K562 (cell line): ENCODE measurements around the gene ARL6IP4. TPM values are rescaled to one million over a fixed set of nuclear protein-coding genes. Genes with fewer than 3 reads are reported as not detected.
A peak's percentile ranks its signal among the peaks of the same experiment; 100 is the strongest.

ENCODE experiments used
- ATAC-seq: fragments of 200-7000 bp; cut with Tn5 transposase; 3 replicates; pipeline ENCODE4 v1.9.1; 2020; ENCODE audit warnings: moderate library complexity
- BruUV-seq: library from RNA; stranded (reverse); fragments of 400-500 nt; replicated peaks from 2 replicates; lab custom pipeline; 2021; lab: Mats Ljungman, UMichigan
- CTCF ChIA-PET: fragments of 300-600 bp; formaldehyde crosslinking; extraction: SDS; loops from one replicate; lab custom pipeline; 2021; ENCODE audit warnings: low intra/inter-chr PET ratio; lab: Yijun Ruan, JAX
- POLR2A ChIA-PET: fragments of 300-600, 350-650 bp; sonication (Branson Sonifier 250); formaldehyde crosslinking; extraction: SDS; loops from one replicate; lab custom pipeline; 2021; ENCODE audit warnings: antibody characterized with exemption, inconsistent platforms; lab: Yijun Ruan, JAX
- DNase-seq, 4 experiments: peaks; one replicate each; pipeline versions ENCODE4 v3.0.0 to v3.0.0-alpha.2; 2011 to 2018; ENCODE audit warnings: low spot score in 3 of 4, mixed read lengths in 3 of 4; ENCODE audit errors: extremely low read depth in 1 of 4
- FAIRE-seq: peaks from 2 replicates; lab custom pipeline; 2011; peaks lifted over from hg19 to GRCh38; lab: Jason Lieb, UNC
- H2AFZ ChIP-seq: 2 replicates; pipeline ENCODE4 v1.6.0; 2011; ENCODE audit warnings: low read depth, low read length, control low read depth, inconsistent platforms
- H3K27ac ChIP-seq: fragments of 200-600 bp; 3 replicates; pipeline ENCODE4 v1.8.0; 2011; ENCODE audit warnings: low read depth, mild to moderate bottlenecking, control low read depth, inconsistent platforms, low read length, moderate library complexity, mixed read lengths; ENCODE audit errors: extremely low read depth
- H3K27me3 ChIP-seq, 2 experiments: fragments of 300-600 bp in 1 of 2; 2 replicates in 1 of 2; 3 replicates in 1 of 2; pipeline versions ENCODE4 v1.6.0 to v1.8.0; 2011; ENCODE audit warnings: inconsistent platforms in 2 of 2, low read length in 2 of 2, mild to moderate bottlenecking in 1 of 2, mixed read lengths in 1 of 2, moderate library complexity in 1 of 2; ENCODE audit not compliant: control insufficient read depth in 2 of 2, insufficient read depth in 2 of 2
- H3K36me3 ChIP-seq: fragments of 300-600 bp; 3 replicates; pipeline ENCODE4 v1.8.0; 2011; ENCODE audit warnings: mild to moderate bottlenecking, low read length, inconsistent platforms; ENCODE audit not compliant: control insufficient read depth, insufficient read depth
- H3K4me1 ChIP-seq, 2 experiments: fragments of 200-600 bp in 1 of 2; replicated peaks in 1 of 2; 2 replicates in 1 of 2; 3 replicates in 1 of 2; pipeline versions ENCODE4 v1.5.1 to v1.8.0; 2011; ENCODE audit warnings: inconsistent platforms in 2 of 2, low read length in 2 of 2, mild to moderate bottlenecking in 1 of 2, mixed read lengths in 1 of 2, moderate library complexity in 1 of 2; ENCODE audit not compliant: control insufficient read depth in 2 of 2, insufficient read depth in 2 of 2
- H3K4me2 ChIP-seq: 2 replicates; pipeline ENCODE4 v1.6.1; 2011; ENCODE audit warnings: low read length, control low read depth, inconsistent platforms, mixed read lengths; ENCODE audit not compliant: insufficient read depth
- H3K4me3 ChIP-seq: fragments of 200-600 bp; sonication (generic), shearing (Covaris generic); 2 replicates; pipeline ENCODE4 v1.5.1; 2016; ENCODE audit warnings: control low read depth, inconsistent platforms
- H3K79me2 ChIP-seq: fragments of 200-600 bp; 3 replicates; pipeline ENCODE4 v1.8.0; 2011; ENCODE audit warnings: low read length, inconsistent platforms; ENCODE audit not compliant: control insufficient read depth, insufficient read depth
- H3K9ac ChIP-seq, 2 experiments: 2 replicates each; pipeline versions ENCODE4 v1.6.0 to v1.6.1; 2011; ENCODE audit warnings: low read depth in 2 of 2, low read length in 2 of 2, control low read depth in 1 of 2, inconsistent platforms in 1 of 2, mild to moderate bottlenecking in 1 of 2, mixed read lengths in 1 of 2; ENCODE audit not compliant: insufficient read depth in 1 of 2
- H3K9me1 ChIP-seq: one replicate; pipeline ENCODE4 v1.6.0; 2011; ENCODE audit warnings: inconsistent platforms, mild to moderate bottlenecking, low read length, moderate library complexity; ENCODE audit not compliant: control insufficient read depth, insufficient read depth
- H3K9me3 ChIP-seq: replicated peaks from 2 replicates; pipeline ENCODE4 v1.5.1; 2011; ENCODE audit warnings: low read depth, low read length, inconsistent platforms; ENCODE audit not compliant: control insufficient read depth, insufficient read depth
- H4K20me1 ChIP-seq: replicated peaks from 2 replicates; pipeline ENCODE4 v1.6.1; 2011; ENCODE audit warnings: low read length, inconsistent platforms, mixed read lengths; ENCODE audit not compliant: control insufficient read depth, insufficient read depth
- BCOR ChIP-seq: fragments of 450-650 bp; IDR thresholded peaks from 2 replicates; pipeline ENCODE4 v1.6.1; 2016
- CREB1 ChIP-seq, 2 experiments: sonication (generic) in 1 of 2; formaldehyde crosslinking in 1 of 2; IDR thresholded peaks; 2 replicates each; pipeline versions ENCODE4 v1.6.1 to v1.8.0; 2012 to 2022; ENCODE audit warnings: inconsistent platforms in 1 of 2, mild to moderate bottlenecking in 1 of 2, missing genetic modification reagents in 1 of 2, moderate library complexity in 1 of 2
- ETV1 ChIP-seq: fragments of 450-650 bp; conservative IDR thresholded peaks from 2 replicates; pipeline ENCODE4 v1.6.1; 2016; ENCODE audit warnings: missing genetic modification characterization, control low read depth, low read depth, missing compliant biosample characterization
- LCOR ChIP-seq: sonication (generic); formaldehyde crosslinking; IDR thresholded peaks from 2 replicates; pipeline ENCODE4 v1.8.0; 2022; ENCODE audit warnings: mild to moderate bottlenecking, missing genetic modification reagents
- NR2F6 ChIP-seq: fragments of 450-650 bp; formaldehyde crosslinking; IDR thresholded peaks from 2 replicates; pipeline ENCODE4 v1.4.0; 2020; ENCODE audit warnings: mild to moderate bottlenecking
- NUFIP1 ChIP-seq: fragments of 450-650 bp; IDR thresholded peaks from 2 replicates; pipeline ENCODE4 v1.6.1; 2018; ENCODE audit not compliant: partially characterized antibody
- PHF21A ChIP-seq: fragments of 450-650 bp; IDR thresholded peaks from 2 replicates; pipeline ENCODE4 v1.6.1; 2017; ENCODE audit warnings: low read depth, borderline replicate concordance
- RBM22 ChIP-seq: fragments of 200-400 bp; formaldehyde crosslinking; IDR thresholded peaks from 2 replicates; pipeline ENCODE4 v1.6.1; 2018; ENCODE audit warnings: low read length, low read depth; ENCODE audit not compliant: poor library complexity, severe bottlenecking
- SPI1 ChIP-seq: IDR thresholded peaks from 2 replicates; pipeline ENCODE4 v1.6.1; 2011; ENCODE audit warnings: low read depth, low read length, control low read depth, borderline replicate concordance
- SRSF3 ChIP-seq: fragments of 200-400 bp; formaldehyde crosslinking; IDR thresholded peaks from 2 replicates; pipeline ENCODE4 v1.6.1; 2016; ENCODE audit warnings: mild to moderate bottlenecking, low read length, moderate library complexity; ENCODE audit not compliant: insufficient read depth
- STAT6 ChIP-seq: sonication (generic); formaldehyde crosslinking; IDR thresholded peaks from 2 replicates; pipeline ENCODE4 v1.8.1; 2023; ENCODE audit warnings: mild to moderate bottlenecking, missing genetic modification reagents
- TSC22D4 ChIP-seq: fragments of 450-650 bp; IDR thresholded peaks from 2 replicates; pipeline ENCODE4 v1.6.1; 2016; ENCODE audit warnings: missing genetic modification characterization, missing biosample characterization, control low read depth
- WHSC1 ChIP-seq: IDR thresholded peaks from one replicate; pipeline ENCODE4 v1.6.1; 2012; ENCODE audit warnings: low read length, control low read depth, inconsistent platforms
- ZBTB33 ChIP-seq: sonication (generic); formaldehyde crosslinking; IDR thresholded peaks from 2 replicates; pipeline ENCODE4 v1.8.1; 2023; ENCODE audit warnings: mild to moderate bottlenecking, missing genetic modification reagents
- ZNF212 ChIP-seq: fragments of 450-650 bp; formaldehyde crosslinking; IDR thresholded peaks from 2 replicates; pipeline ENCODE4 v1.4.0; 2020; ENCODE audit warnings: mild to moderate bottlenecking
- ZNF639 ChIP-seq, 2 experiments: fragments of 200-800 bp in 1 of 2; sonication (Bioruptor generic) in 1 of 2; sonication (generic) in 1 of 2; formaldehyde crosslinking in 1 of 2; IDR thresholded peaks in 1 of 2; conservative IDR thresholded peaks in 1 of 2; 2 replicates each; pipeline versions ENCODE4 v1.5.0 to v1.6.1; 2016 to 2020; ENCODE audit warnings: missing compliant biosample characterization in 1 of 2, missing genetic modification characterization in 1 of 2, missing genetic modification reagents in 1 of 2
- WGBS: fragments of 100-300 bp; shearing (Covaris generic); methylation state at CpG from one replicate; pipeline ENCODE4 v1.1.6; 2016; ENCODE audit warnings: low coverage, mixed read lengths; ENCODE audit not compliant: insufficient coverage; ENCODE audit errors: missing lambda C conversion rate; 5-methylcytosine and 5-hydroxymethylcytosine counted together
- in situ Hi-C: fragments of 300-500 bp; cut with MboI; formaldehyde crosslinking; loops from 4 replicates; pipeline ENCODE4 v1.15.0; 2018; ENCODE audit warnings: inconsistent platforms, mixed read lengths
- intact Hi-C: fragments of 100-400 bp; cut with micrococcal nuclease; formaldehyde crosslinking; loops from 2 replicates; pipeline ENCODE4 v1.14.2; 2022
- polyA plus RNA-seq, 8 experiments: library from polyadenylated mRNA; depleted of rRNA in 4 of 8; stranded (reverse) in 5 of 8; unstranded in 3 of 8; fragments of >200 nt; fragmentation: Nextera tagmentation in 2 of 8; fragmentation: Illumina TruSeq in 1 of 8; extraction: Ambion mirVana in 2 of 8; extraction: Trizol in 1 of 8; gene quantifications; 2 replicates each; pipeline versions ENCODE4 v1.2.1 to v1.2.3, GENCODE V29; 2011 to 2014; ENCODE audit warnings: inconsistent platforms in 1 of 8, missing spikeins in 1 of 8
- total RNA-seq, 7 experiments: library from RNA; depleted of rRNA in 6 of 7; stranded (reverse); fragments of >200 nt in 6 of 7; fragmentation: Illumina TruSeq in 2 of 7; extraction: Trizol in 2 of 7; gene quantifications; 2 replicates each; pipeline versions ENCODE4 v1.2.1 to v1.2.3, GENCODE V29; 2011 to 2021; ENCODE audit warnings: low replicate concordance in 1 of 7

Gene ARL6IP4
- total and polyA plus RNA-seq, 9 of the 15 experiments (the other 6 are each of a cell fraction or from before 2014, with no cell fraction given): 2.4 to 255 (median 151) TPM

GRCh38 chr12:122978507-122978955 lies 1.9 kb upstream of the ARL6IP4 start:
- DNase-seq (no peak), FAIRE-seq (no peak), ATAC-seq (no peak)
- peaks cover 5% of the 10 kb centered on the region; the same call in 1 of the 2 replicates for H4K20me1 ChIP-seq
- no peak overlapping the region for H3K4me2 ChIP-seq
- POLR2A ChIA-PET: interaction anchor here (0.6 to 1.1 kb wide), 4 partner anchors 8 to 270 kb away, joined by 3 to 5 read pairs (median 4); no protein-coding TSS in a partner anchor
- H3K4me3 ChIP-seq: no peak overlapping the region
- H3K36me3 ChIP-seq: peaks cover 54% of the 10 kb centered on the region; the same call in 2 of the 3 replicates
- H2AFZ ChIP-seq: no peak overlapping the region
- in situ Hi-C loops: no loop called here
- intact Hi-C loops: no loop called here
- H3K4me1 ChIP-seq: peaks cover 28 to 75% of the 10 kb centered on the region in 2 experiments
- H3K9ac ChIP-seq: peak overlapping the region in 1 of 2 experiments; percentile 61; a peak in 2 of 4 replicates
- H3K9me3 ChIP-seq: no peaks in the 10 kb centered on the region
- no TSS peak for BruUV-seq
- H3K9me1 ChIP-seq: no peaks in the 10 kb centered on the region
- peaks cover 58% of the 10 kb centered on the region for H3K79me2 ChIP-seq
- no peaks in the 10 kb centered on the region for H3K27me3 ChIP-seq
- WGBS: 88% methylated on average over 19 of the region's 21 CpGs
- CTCF ChIA-PET: no interaction called here
- no peak overlapping the region for H3K27ac ChIP-seq
- TF ChIP-seq LCOR (CRISPR knock-in tag): no peak
- no peak for TF ChIP-seq ZNF639 (CRISPR knock-in tag; conservative IDR thresholded peaks at IDR 0.05 in 1 of 2, IDR thresholded peaks at IDR 0.05 in 1 of 2)
- no peak for TF ChIP-seq TSC22D4 (tag)
- peak; percentile 2 for TF ChIP-seq RBM22
- TF ChIP-seq STAT6 (CRISPR knock-in tag): no peak
- no peak for TF ChIP-seq NR2F6
- no peak for TF ChIP-seq CREB1 (IDR thresholded peaks at IDR 0.05)
- TF ChIP-seq CREB1 (CRISPR knock-in tag; IDR thresholded peaks at IDR 0.05): no peak
- no peak for TF ChIP-seq PHF21A
- no peak for TF ChIP-seq ZNF212 (CRISPR knock-in tag)
- TF ChIP-seq SRSF3: no peak
- TF ChIP-seq ETV1 (tag): no peak
- TF ChIP-seq ZBTB33 (CRISPR knock-in tag): peak; percentile 85
- no peak for TF ChIP-seq BCOR
- no peak for TF ChIP-seq SPI1
- TF ChIP-seq WHSC1: no peak
- TF ChIP-seq NUFIP1: no peak
